ENCODE data around the gene VPS13C.

DNA sequence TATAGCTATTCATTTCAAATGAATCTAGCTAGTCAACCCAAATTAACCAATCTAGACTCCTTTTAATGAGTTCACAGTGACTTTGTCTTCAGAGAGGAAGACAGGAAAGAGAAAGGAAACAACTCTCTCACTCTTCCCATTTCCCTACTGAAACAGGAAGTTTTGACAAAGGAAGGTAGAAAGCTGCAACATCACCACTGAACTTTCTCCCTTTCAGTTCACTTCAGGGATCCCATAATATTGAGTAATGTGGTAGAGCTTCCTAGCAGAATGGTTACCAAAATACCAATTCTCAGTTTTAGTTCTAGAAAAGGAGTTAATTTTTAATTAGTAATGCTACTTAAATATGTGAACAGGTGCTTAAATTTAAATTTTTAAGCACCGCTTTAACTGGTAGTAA, 7.5 kb downstream of the VPS13C start:
- TF ChIP-seq, protein P1, sequence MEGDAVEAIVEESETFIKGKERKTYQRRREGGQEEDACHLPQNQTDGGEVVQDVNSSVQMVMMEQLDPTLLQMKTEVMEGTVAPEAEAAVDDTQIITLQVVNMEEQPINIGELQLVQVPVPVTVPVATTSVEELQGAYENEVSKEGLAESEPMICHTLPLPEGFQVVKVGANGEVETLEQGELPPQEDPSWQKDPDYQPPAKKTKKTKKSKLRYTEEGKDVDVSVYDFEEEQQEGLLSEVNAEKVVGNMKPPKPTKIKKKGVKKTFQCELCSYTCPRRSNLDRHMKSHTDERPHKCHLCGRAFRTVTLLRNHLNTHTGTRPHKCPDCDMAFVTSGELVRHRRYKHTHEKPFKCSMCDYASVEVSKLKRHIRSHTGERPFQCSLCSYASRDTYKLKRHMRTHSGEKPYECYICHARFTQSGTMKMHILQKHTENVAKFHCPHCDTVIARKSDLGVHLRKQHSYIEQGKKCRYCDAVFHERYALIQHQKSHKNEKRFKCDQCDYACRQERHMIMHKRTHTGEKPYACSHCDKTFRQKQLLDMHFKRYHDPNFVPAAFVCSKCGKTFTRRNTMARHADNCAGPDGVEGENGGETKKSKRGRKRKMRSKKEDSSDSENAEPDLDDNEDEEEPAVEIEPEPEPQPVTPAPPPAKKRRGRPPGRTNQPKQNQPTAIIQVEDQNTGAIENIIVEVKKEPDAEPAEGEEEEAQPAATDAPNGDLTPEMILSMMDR (IDR thresholded peaks at IDR 0.05), result no peak
- TF ChIP-seq EZH2 (IDR thresholded peaks at IDR 0.05) (no peak), EZH2phosphoT487 (IDR thresholded peaks at IDR 0.05) (no peak)

All from neural progenitor cell (in vitro differentiated cells).